GM23248 (cell line): ENCODE measurements around the gene CA5B. TPM values are rescaled to one million over a fixed set of nuclear protein-coding genes. Genes with fewer than 3 reads are reported as not detected.

ENCODE experiments used
- DNase-seq: peaks from one replicate; pipeline ENCODE4 v3.0.0-alpha.2; 2015
- H2AFZ ChIP-seq: fragments of 200-600 bp; sonication (generic); 2 replicates; pipeline ENCODE4 v1.6.1; 2016; ENCODE audit warnings: antibody characterized with exemption
- H3F3A ChIP-seq: fragments of 200-600 bp; sonication (generic); 2 replicates; pipeline ENCODE4 v1.6.1; 2016; ENCODE audit warnings: mild to moderate bottlenecking, antibody characterized with exemption, mixed run types; ENCODE audit not compliant: insufficient read depth
- H3K27ac ChIP-seq: fragments of 200-600 bp; sonication (generic); 2 replicates; pipeline ENCODE4 v1.5.1; 2016; ENCODE audit warnings: mild to moderate bottlenecking
- H3K27me3 ChIP-seq: fragments of 200-600 bp; sonication (generic); replicated peaks from 2 replicates; pipeline ENCODE4 v1.6.1; 2016; ENCODE audit warnings: mild to moderate bottlenecking; ENCODE audit not compliant: insufficient read depth
- H3K36me3 ChIP-seq: fragments of 200-600 bp; sonication (generic); 2 replicates; pipeline ENCODE4 v1.6.1; 2016; ENCODE audit warnings: low read depth, mild to moderate bottlenecking
- H3K4me1 ChIP-seq: fragments of 200-600 bp; sonication (generic); 2 replicates; pipeline ENCODE4 v1.6.1; 2016; ENCODE audit warnings: mild to moderate bottlenecking; ENCODE audit not compliant: insufficient read depth
- H3K4me2 ChIP-seq: fragments of 200-600 bp; sonication (generic); one replicate; pipeline ENCODE4 v1.6.1; 2016; ENCODE audit warnings: mild to moderate bottlenecking; ENCODE audit not compliant: unreplicated experiment
- H3K4me3 ChIP-seq: fragments of 200-600 bp; sonication (generic); 2 replicates; pipeline ENCODE4 v1.5.1; 2016; ENCODE audit warnings: mild to moderate bottlenecking
- H3K79me2 ChIP-seq: fragments of 200-600 bp; sonication (generic); 2 replicates; pipeline ENCODE4 v1.6.1; 2016; ENCODE audit warnings: mild to moderate bottlenecking; ENCODE audit not compliant: insufficient read depth
- H3K9ac ChIP-seq: fragments of 200-600 bp; sonication (generic); 2 replicates; pipeline ENCODE4 v1.6.1; 2016; ENCODE audit warnings: mild to moderate bottlenecking
- H3K9me2 ChIP-seq: fragments of 200-600 bp; sonication (generic); 2 replicates; pipeline ENCODE4 v1.6.1; 2016; ENCODE audit warnings: mixed run types, mild to moderate bottlenecking, moderate library complexity; ENCODE audit not compliant: insufficient read depth
- H3K9me3 ChIP-seq: fragments of 200-600 bp; sonication (generic); one replicate; pipeline ENCODE4 v1.6.1; 2017; ENCODE audit warnings: low read depth
- H4K20me1 ChIP-seq: fragments of 200-600 bp; sonication (generic); 2 replicates; pipeline ENCODE4 v1.6.0; 2016; ENCODE audit not compliant: insufficient read depth
- EZH2 ChIP-seq: fragments of 200-600 bp; sonication (generic); IDR thresholded peaks from 2 replicates; pipeline ENCODE4 v1.6.1; 2018; ENCODE audit warnings: antibody characterized with exemption, mild to moderate bottlenecking; ENCODE audit not compliant: insufficient read depth, poor library complexity, severe bottlenecking
- EZH2phosphoT487 ChIP-seq: fragments of 200-600 bp; sonication (generic); IDR thresholded peaks from 2 replicates; pipeline ENCODE4 v1.6.1; 2018; ENCODE audit warnings: antibody characterized with exemption, moderate library complexity, mild to moderate bottlenecking, low read depth; ENCODE audit not compliant: insufficient read depth
- WGBS, 2 experiments: methylation state at CpG; one replicate each; pipeline ENCODE4 v1.1.6; 2015 to 2017; ENCODE audit warnings: low lambda C conversion rate in 2 of 2, low coverage in 1 of 2; ENCODE audit errors: missing lambda C conversion rate in 2 of 2; 5-methylcytosine and 5-hydroxymethylcytosine counted together
- in situ Hi-C: fragments of 300-500 bp; cut with MboI; formaldehyde crosslinking; loops from 2 replicates; pipeline ENCODE4 v1.15.0; 2020
- polyA plus RNA-seq: library from polyadenylated mRNA; unstranded; fragments of >200 nt; fragmentation: Nextera tagmentation; extraction: Ambion mirVana; gene quantifications from 2 replicates; pipeline ENCODE4 v1.2.1, GENCODE V29; 2016
- total RNA-seq: library from RNA; depleted of rRNA; stranded (reverse); fragments of >200 nt; shearing (Covaris generic); gene quantifications from 2 replicates; pipeline ENCODE4 v1.2.3, GENCODE V29; 2014

CA5B gene
- total and polyA plus RNA-seq, 2 experiments from 2014 or later: 6.4 to 8.2 TPM

- WGBS, 2 experiments: 74 to 97% methylated on average over 3 to 4 of the region's 4 CpGs
- no peak overlapping the region for H3K4me3 ChIP-seq
- H3K27ac ChIP-seq: no peak overlapping the region
- no peak overlapping the region for H3K9ac ChIP-seq
- no peak overlapping the region for H3K4me2 ChIP-seq
- no peaks in the 10 kb centered on the region for H3K79me2 ChIP-seq
- in situ Hi-C loops: no loop called here
- no peaks in the 10 kb centered on the region for H3F3A ChIP-seq
- H3K9me2 ChIP-seq: no peaks in the 10 kb centered on the region
- H4K20me1 ChIP-seq: no peaks in the 10 kb centered on the region
- no peaks in the 10 kb centered on the region for H3K4me1 ChIP-seq
- no peaks in the 10 kb centered on the region for H3K27me3 ChIP-seq
- no peaks in the 10 kb centered on the region for H3K36me3 ChIP-seq
- H2AFZ ChIP-seq: no peak overlapping the region
- DNase-seq: no peak
- no peaks in the 10 kb centered on the region for H3K9me3 ChIP-seq
- no peak for TF ChIP-seq EZH2
- no peak for TF ChIP-seq EZH2phosphoT487
Observed at GRCh38 chrX:15769300-15769954, 31.4 kb downstream of the CA5B start.

GRCh38 chrX:15781961-15782699 is 44.1 kb downstream of the CA5B start:
- no peak for TF ChIP-seq EZH2
- no peak for TF ChIP-seq EZH2phosphoT487
- H3K9me3 ChIP-seq: no peaks in the 10 kb centered on the region
- no peaks in the 10 kb centered on the region for H3K4me1 ChIP-seq
- H3K79me2 ChIP-seq: no peaks in the 10 kb centered on the region
- no peaks in the 10 kb centered on the region for H3K9me2 ChIP-seq
- no peak overlapping the region for H3K4me2 ChIP-seq
- H3K27me3 ChIP-seq: no peaks in the 10 kb centered on the region
- no peak overlapping the region for H3K4me3 ChIP-seq
- no peaks in the 10 kb centered on the region for H3F3A ChIP-seq
- 67 to 71% methylated on average over 13 of the region's 13 CpGs for WGBS, 2 experiments
- DNase-seq: no peak
- in situ Hi-C loops: no loop called here
- no peak overlapping the region for H3K9ac ChIP-seq
- H3K27ac ChIP-seq: no peak overlapping the region
- no peak overlapping the region for H2AFZ ChIP-seq
- H4K20me1 ChIP-seq: no peaks in the 10 kb centered on the region
- H3K36me3 ChIP-seq: peaks cover 3% of the 10 kb centered on the region; the same call in 1 of the 2 replicates

GRCh38 chrX:15785176-15785750 is 47.2 kb downstream of the CA5B start:
- TF ChIP-seq EZH2 (no peak), EZH2phosphoT487 (no peak)
- no peaks in the 10 kb centered on the region for H3K9me3 ChIP-seq
- DNase-seq: no peak
- no peaks in the 10 kb centered on the region for H3K9me2 ChIP-seq
- H3K9ac ChIP-seq: no peak overlapping the region
- H3K4me3 ChIP-seq: no peak overlapping the region
- no peaks in the 10 kb centered on the region for H4K20me1 ChIP-seq
- no peak overlapping the region for H2AFZ ChIP-seq
- H3K79me2 ChIP-seq: no peaks in the 10 kb centered on the region
- in situ Hi-C loops: no loop called here
- no peaks in the 10 kb centered on the region; the same call in 1 of the 2 replicates for H3K36me3 ChIP-seq
- H3K27ac ChIP-seq: no peak overlapping the region
- H3F3A ChIP-seq: no peaks in the 10 kb centered on the region
- 93 to 95% methylated on average over 3 of the region's 3 CpGs for WGBS, 2 experiments
- H3K27me3 ChIP-seq: no peaks in the 10 kb centered on the region
- no peaks in the 10 kb centered on the region for H3K4me1 ChIP-seq
- no peak overlapping the region for H3K4me2 ChIP-seq

- H4K20me1 ChIP-seq: no peaks in the 10 kb centered on the region
- H2AFZ ChIP-seq: no peak overlapping the region
- H3K4me3 ChIP-seq: no peak overlapping the region
- no peak overlapping the region for H3K9ac ChIP-seq
- H3K36me3 ChIP-seq: no peaks in the 10 kb centered on the region; the same call in 1 of the 2 replicates
- in situ Hi-C loops: no loop called here
- no peaks in the 10 kb centered on the region for H3K9me3 ChIP-seq
- WGBS, 2 experiments: 80 to 89% methylated on average over 2 to 3 of the region's 3 CpGs
- no peak for DNase-seq
- H3K27me3 ChIP-seq: no peaks in the 10 kb centered on the region
- peaks cover 3% of the 10 kb centered on the region; the same call in 1 of the 2 replicates for H3K79me2 ChIP-seq
- H3F3A ChIP-seq: no peaks in the 10 kb centered on the region
- TF ChIP-seq EZH2 (no peak), EZH2phosphoT487 (no peak)
- H3K4me1 ChIP-seq: no peaks in the 10 kb centered on the region
- H3K9me2 ChIP-seq: no peaks in the 10 kb centered on the region
- H3K27ac ChIP-seq: no peak overlapping the region
- H3K4me2 ChIP-seq: no peak overlapping the region
Observed at GRCh38 chrX:15786915-15787314, 48.8 kb downstream of the CA5B start.
